Gastrocnemius medialis (tissue), 4 donors: ENCODE data around the gene MAP7D2.

Experiments used
- CTCF ChIP-seq, 5 experiments: fragments of 450-650 bp in 3 of 5; fragments of 200-600 bp in 2 of 5; sonication (generic) in 2 of 5; IDR thresholded peaks in 4 of 5; conservative IDR thresholded peaks in 1 of 5; 1 replicate in 4 of 5; 2 replicates in 1 of 5; pipeline ENCODE4 v1.5.1; 2016 to 2019; ENCODE audit warnings: antibody characterized with exemption in 5 of 5, mild to moderate bottlenecking in 3 of 5, moderate library complexity in 3 of 5
- POLR2A ChIP-seq, 2 donors: fragments of 450-650 bp; IDR thresholded peaks; one replicate each; pipeline ENCODE4 v1.6.1; 2017; ENCODE audit warnings: antibody characterized with exemption in 2 of 2, mild to moderate bottlenecking in 2 of 2, moderate library complexity in 2 of 2

- no peak for TF ChIP-seq POLR2A (IDR thresholded peaks at IDR 0.05)
- TF ChIP-seq CTCF (IDR thresholded peaks at IDR 0.05 in 4 of 5, conservative IDR thresholded peaks at IDR 0.05 in 1 of 5): no peak
These were observed 84.5 kb downstream of the MAP7D2 start for GRCh38 chrX:20032201-20032600.
